K562 (cell line): ENCODE measurements around the gene TBC1D1. TPM values are rescaled to one million over a fixed set of nuclear protein-coding genes. Genes with fewer than 3 reads are reported as not detected.

Source experiments
- ATAC-seq: fragments of 200-7000 bp; cut with Tn5 transposase; 3 replicates; pipeline ENCODE4 v1.9.1; 2020; ENCODE audit warnings: moderate library complexity
- BruUV-seq: library from RNA; stranded (reverse); fragments of 400-500 nt; replicated peaks from 2 replicates; lab custom pipeline; 2021; lab: Mats Ljungman, UMichigan
- CTCF ChIA-PET: fragments of 300-600 bp; formaldehyde crosslinking; extraction: SDS; loops from one replicate; lab custom pipeline; 2021; ENCODE audit warnings: low intra/inter-chr PET ratio; lab: Yijun Ruan, JAX
- POLR2A ChIA-PET: fragments of 300-600, 350-650 bp; sonication (Branson Sonifier 250); formaldehyde crosslinking; extraction: SDS; loops from one replicate; lab custom pipeline; 2021; ENCODE audit warnings: antibody characterized with exemption, inconsistent platforms; lab: Yijun Ruan, JAX
- DNase-seq, 4 experiments: peaks; one replicate each; pipeline versions ENCODE4 v3.0.0 to v3.0.0-alpha.2; 2011 to 2018; ENCODE audit warnings: low spot score in 3 of 4, mixed read lengths in 3 of 4; ENCODE audit errors: extremely low read depth in 1 of 4
- FAIRE-seq: peaks from 2 replicates; lab custom pipeline; 2011; peaks lifted over from hg19 to GRCh38; lab: Jason Lieb, UNC
- H2AFZ ChIP-seq: 2 replicates; pipeline ENCODE4 v1.6.0; 2011; ENCODE audit warnings: low read depth, low read length, control low read depth, inconsistent platforms
- H3K27ac ChIP-seq: fragments of 200-600 bp; 3 replicates; pipeline ENCODE4 v1.8.0; 2011; ENCODE audit warnings: low read depth, mild to moderate bottlenecking, control low read depth, inconsistent platforms, low read length, moderate library complexity, mixed read lengths; ENCODE audit errors: extremely low read depth
- H3K27me3 ChIP-seq, 2 experiments: fragments of 300-600 bp in 1 of 2; 2 replicates in 1 of 2; 3 replicates in 1 of 2; pipeline versions ENCODE4 v1.6.0 to v1.8.0; 2011; ENCODE audit warnings: inconsistent platforms in 2 of 2, low read length in 2 of 2, mild to moderate bottlenecking in 1 of 2, mixed read lengths in 1 of 2, moderate library complexity in 1 of 2; ENCODE audit not compliant: control insufficient read depth in 2 of 2, insufficient read depth in 2 of 2
- H3K36me3 ChIP-seq: fragments of 300-600 bp; 3 replicates; pipeline ENCODE4 v1.8.0; 2011; ENCODE audit warnings: mild to moderate bottlenecking, low read length, inconsistent platforms; ENCODE audit not compliant: control insufficient read depth, insufficient read depth
- H3K4me1 ChIP-seq, 2 experiments: fragments of 200-600 bp in 1 of 2; replicated peaks in 1 of 2; 2 replicates in 1 of 2; 3 replicates in 1 of 2; pipeline versions ENCODE4 v1.5.1 to v1.8.0; 2011; ENCODE audit warnings: inconsistent platforms in 2 of 2, low read length in 2 of 2, mild to moderate bottlenecking in 1 of 2, mixed read lengths in 1 of 2, moderate library complexity in 1 of 2; ENCODE audit not compliant: control insufficient read depth in 2 of 2, insufficient read depth in 2 of 2
- H3K4me2 ChIP-seq: 2 replicates; pipeline ENCODE4 v1.6.1; 2011; ENCODE audit warnings: low read length, control low read depth, inconsistent platforms, mixed read lengths; ENCODE audit not compliant: insufficient read depth
- H3K4me3 ChIP-seq: fragments of 200-600 bp; sonication (generic), shearing (Covaris generic); 2 replicates; pipeline ENCODE4 v1.5.1; 2016; ENCODE audit warnings: control low read depth, inconsistent platforms
- H3K79me2 ChIP-seq: fragments of 200-600 bp; 3 replicates; pipeline ENCODE4 v1.8.0; 2011; ENCODE audit warnings: low read length, inconsistent platforms; ENCODE audit not compliant: control insufficient read depth, insufficient read depth
- H3K9ac ChIP-seq, 2 experiments: 2 replicates each; pipeline versions ENCODE4 v1.6.0 to v1.6.1; 2011; ENCODE audit warnings: low read depth in 2 of 2, low read length in 2 of 2, control low read depth in 1 of 2, inconsistent platforms in 1 of 2, mild to moderate bottlenecking in 1 of 2, mixed read lengths in 1 of 2; ENCODE audit not compliant: insufficient read depth in 1 of 2
- H3K9me1 ChIP-seq: one replicate; pipeline ENCODE4 v1.6.0; 2011; ENCODE audit warnings: inconsistent platforms, mild to moderate bottlenecking, low read length, moderate library complexity; ENCODE audit not compliant: control insufficient read depth, insufficient read depth
- H3K9me3 ChIP-seq: replicated peaks from 2 replicates; pipeline ENCODE4 v1.5.1; 2011; ENCODE audit warnings: low read depth, low read length, inconsistent platforms; ENCODE audit not compliant: control insufficient read depth, insufficient read depth
- H4K20me1 ChIP-seq: replicated peaks from 2 replicates; pipeline ENCODE4 v1.6.1; 2011; ENCODE audit warnings: low read length, inconsistent platforms, mixed read lengths; ENCODE audit not compliant: control insufficient read depth, insufficient read depth
- ARID2 ChIP-seq: fragments of 450-650 bp; IDR thresholded peaks from 2 replicates; pipeline ENCODE4 v1.6.1; 2017; ENCODE audit warnings: antibody characterized with exemption, mild to moderate bottlenecking
- BACH1 ChIP-seq: fragments of 200-800 bp; sonication (Bioruptor generic); IDR thresholded peaks from 2 replicates; pipeline ENCODE4 v1.6.1; 2016; ENCODE audit warnings: missing genetic modification characterization, missing compliant biosample characterization
- BMI1 ChIP-seq: fragments of 150-350 bp; IDR thresholded peaks from 2 replicates; pipeline ENCODE4 v1.6.1; 2014; ENCODE audit warnings: low read length
- CAMTA2 ChIP-seq: fragments of 250-450 bp; sonication (Bioruptor Pico); conservative IDR thresholded peaks from 2 replicates; pipeline ENCODE4 v1.5.1; 2022
- DACH1 ChIP-seq: fragments of 450-650 bp; IDR thresholded peaks from 2 replicates; pipeline ENCODE4 v1.6.1; 2018; ENCODE audit not compliant: partially characterized antibody
- HDAC8 ChIP-seq: fragments of 450-650 bp; IDR thresholded peaks from 2 replicates; pipeline ENCODE4 v1.6.1; 2016; ENCODE audit warnings: mild to moderate bottlenecking, missing genetic modification characterization, moderate library complexity, missing compliant biosample characterization
- NR4A1 ChIP-seq, 2 experiments: fragments of 250-450 bp in 1 of 2; fragments of 450-650 bp in 1 of 2; sonication (Bioruptor Pico) in 1 of 2; IDR thresholded peaks; 2 replicates each; pipeline versions ENCODE4 v1.4.0 to v1.6.1; 2016 to 2020; ENCODE audit warnings: mild to moderate bottlenecking in 2 of 2, missing compliant biosample characterization in 1 of 2, missing genetic modification characterization in 1 of 2, moderate library complexity in 1 of 2
- PYGO2 ChIP-seq: fragments of 450-650 bp; IDR thresholded peaks from 2 replicates; pipeline ENCODE4 v1.6.1; 2016; ENCODE audit warnings: mild to moderate bottlenecking, missing genetic modification characterization, moderate library complexity, missing compliant biosample characterization
- RBM39 ChIP-seq: fragments of 200-400 bp; formaldehyde crosslinking; optimal IDR thresholded peaks from 2 replicates; pipeline ENCODE3; 2018; ENCODE audit warnings: low read depth, low read length
- ZC3H11A ChIP-seq: IDR thresholded peaks from 2 replicates; pipeline ENCODE4 v1.6.1; 2012; ENCODE audit warnings: low read depth, low read length, improper control_type of control experiment
- ZNF184 ChIP-seq: sonication (generic); formaldehyde crosslinking; IDR thresholded peaks from 2 replicates; pipeline ENCODE4 v1.5.0; 2020; ENCODE audit warnings: missing genetic modification reagents
- WGBS: fragments of 100-300 bp; shearing (Covaris generic); methylation state at CpG from one replicate; pipeline ENCODE4 v1.1.6; 2016; ENCODE audit warnings: low coverage, mixed read lengths; ENCODE audit not compliant: insufficient coverage; ENCODE audit errors: missing lambda C conversion rate; 5-methylcytosine and 5-hydroxymethylcytosine counted together
- in situ Hi-C: fragments of 300-500 bp; cut with MboI; formaldehyde crosslinking; loops from 4 replicates; pipeline ENCODE4 v1.15.0; 2018; ENCODE audit warnings: inconsistent platforms, mixed read lengths
- intact Hi-C: fragments of 100-400 bp; cut with micrococcal nuclease; formaldehyde crosslinking; loops from 2 replicates; pipeline ENCODE4 v1.14.2; 2022
- polyA plus RNA-seq, 8 experiments: library from polyadenylated mRNA; depleted of rRNA in 4 of 8; stranded (reverse) in 5 of 8; unstranded in 3 of 8; fragments of >200 nt; fragmentation: Nextera tagmentation in 2 of 8; fragmentation: Illumina TruSeq in 1 of 8; extraction: Ambion mirVana in 2 of 8; extraction: Trizol in 1 of 8; gene quantifications; 2 replicates each; pipeline versions ENCODE4 v1.2.1 to v1.2.3, GENCODE V29; 2011 to 2014; ENCODE audit warnings: inconsistent platforms in 1 of 8, missing spikeins in 1 of 8
- total RNA-seq, 7 experiments: library from RNA; depleted of rRNA in 6 of 7; stranded (reverse); fragments of >200 nt in 6 of 7; fragmentation: Illumina TruSeq in 2 of 7; extraction: Trizol in 2 of 7; gene quantifications; 2 replicates each; pipeline versions ENCODE4 v1.2.1 to v1.2.3, GENCODE V29; 2011 to 2021; ENCODE audit warnings: low replicate concordance in 1 of 7
- TF ChIP-seq, protein P1 (sequence below): IDR thresholded peaks from 2 replicates; pipeline ENCODE4 v1.6.1; 2016; ENCODE audit warnings: missing genetic modification characterization, missing compliant biosample characterization
- TF ChIP-seq, protein P2 (sequence below): fragments of 450-650 bp; formaldehyde crosslinking; IDR thresholded peaks from 2 replicates; pipeline ENCODE4 v1.4.0; 2020; ENCODE audit warnings: mild to moderate bottlenecking, moderate library complexity
- TF ChIP-seq, protein P3 (sequence below): fragments of 250-450 bp; sonication (Bioruptor Pico); IDR thresholded peaks from 2 replicates; pipeline ENCODE4 v1.8.0; 2021; ENCODE audit warnings: mild to moderate bottlenecking, moderate library complexity
- TF ChIP-seq, protein P4 (sequence below): fragments of 250-450 bp; sonication (Bioruptor Pico); IDR thresholded peaks from 2 replicates; pipeline ENCODE4 v1.8.0; 2021; ENCODE audit warnings: borderline replicate concordance, mild to moderate bottlenecking, moderate library complexity; ENCODE audit not compliant: poor library complexity, severe bottlenecking

TBC1D1 gene
- total and polyA plus RNA-seq, 9 of the 15 experiments (the other 6 are each of a cell fraction or from before 2014, with no cell fraction given) = 0.59 to 14.2 (median 8.8) TPM

DNA sequence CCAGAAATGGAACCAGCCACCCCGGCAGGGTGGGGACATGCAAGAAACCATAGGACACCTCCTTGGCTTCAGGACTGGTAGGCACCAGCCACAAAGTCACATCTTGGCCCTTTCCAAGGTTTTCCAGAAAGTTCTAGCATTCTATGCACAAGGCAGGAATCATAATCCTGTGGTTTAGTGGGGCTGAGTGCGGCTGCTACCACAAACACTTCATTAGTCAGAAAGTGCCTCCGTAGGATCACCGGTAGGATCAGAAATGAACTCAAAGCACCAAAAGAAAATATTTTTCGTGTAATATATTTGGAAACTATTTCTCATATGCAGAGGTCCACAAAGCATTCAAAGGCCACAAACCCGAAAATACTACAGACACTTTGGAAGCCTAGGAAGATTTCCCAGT is 261.0 kb downstream of the TBC1D1 start (continued):
- TF ChIP-seq, protein P1, sequence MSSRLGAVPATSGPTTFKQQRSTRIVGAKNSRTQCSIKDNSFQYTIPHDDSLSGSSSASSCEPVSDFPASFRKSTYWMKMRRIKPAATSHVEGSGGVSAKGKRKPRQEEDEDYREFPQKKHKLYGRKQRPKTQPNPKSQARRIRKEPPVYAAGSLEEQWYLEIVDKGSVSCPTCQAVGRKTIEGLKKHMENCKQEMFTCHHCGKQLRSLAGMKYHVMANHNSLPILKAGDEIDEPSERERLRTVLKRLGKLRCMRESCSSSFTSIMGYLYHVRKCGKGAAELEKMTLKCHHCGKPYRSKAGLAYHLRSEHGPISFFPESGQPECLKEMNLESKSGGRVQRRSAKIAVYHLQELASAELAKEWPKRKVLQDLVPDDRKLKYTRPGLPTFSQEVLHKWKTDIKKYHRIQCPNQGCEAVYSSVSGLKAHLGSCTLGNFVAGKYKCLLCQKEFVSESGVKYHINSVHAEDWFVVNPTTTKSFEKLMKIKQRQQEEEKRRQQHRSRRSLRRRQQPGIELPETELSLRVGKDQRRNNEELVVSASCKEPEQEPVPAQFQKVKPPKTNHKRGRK = no peak
- TF ChIP-seq ARID2 (no peak), CAMTA2 (CRISPR knock-in tag) (no peak)

DNA sequence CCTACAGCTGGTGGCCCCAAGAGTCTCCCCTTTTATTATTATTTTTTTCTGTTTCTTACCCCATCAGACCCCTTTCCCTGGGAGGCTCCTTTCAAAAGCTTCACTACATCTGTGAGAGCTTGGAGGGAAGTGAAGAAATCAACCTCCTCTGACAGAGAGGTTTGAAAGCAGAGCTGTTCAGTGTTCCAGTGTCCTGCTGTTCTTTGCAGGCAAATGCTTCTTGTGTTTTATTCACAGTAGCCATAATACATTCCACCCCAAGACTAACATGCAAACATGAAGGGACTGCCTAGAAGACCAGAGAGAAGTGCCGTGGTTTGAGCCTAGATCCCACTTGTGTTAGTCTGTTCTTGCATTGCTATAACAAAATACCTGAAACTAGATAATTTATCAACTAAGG is 261.4 kb downstream of the TBC1D1 start:
- Histone ChIP-seq H3K27ac (no peak overlapping the region), H3K4me1 (peaks cover under 1 to 5% of the 10 kb centered on the region in 2 experiments; a peak in 3 of 5 replicates), H3K27me3 (peaks cover 6 to 21% of the 10 kb centered on the region in 2 experiments; a peak in 3 of 5 replicates), H2AFZ (no peak overlapping the region), H3K9ac (no peak overlapping the region), H3K9me1 (no peaks in the 10 kb centered on the region), H3K36me3 (no peaks in the 10 kb centered on the region), H3K79me2 (no peaks in the 10 kb centered on the region), H3K9me3 (no peaks in the 10 kb centered on the region), H3K4me2 (no peak overlapping the region), H4K20me1 (no peaks in the 10 kb centered on the region), H3K4me3 (no peak overlapping the region)
- no TSS peak for BruUV-seq
- WGBS = 8% methylated on average over 1 of the region's 1 CpG
- no peak for FAIRE-seq
- ChIA-PET POLR2A (interaction anchor here (0.9 to 1.0 kb wide), 2 partner anchors 9 to 33 kb away, joined by 3 read pairs; no protein-coding TSS in a partner anchor), CTCF (no interaction called here)
- intact Hi-C loops (no loop called here), in situ Hi-C loops (no loop called here)
- no peak for DNase-seq
- no peak for ATAC-seq
- TF ChIP-seq NR4A1 (CRISPR knock-in tag; IDR thresholded peaks at IDR 0.05) = no peak
- TF ChIP-seq NR4A1 (tag; IDR thresholded peaks at IDR 0.05) = no peak
- no peak for TF ChIP-seq BMI1
- TF ChIP-seq, protein P2, sequence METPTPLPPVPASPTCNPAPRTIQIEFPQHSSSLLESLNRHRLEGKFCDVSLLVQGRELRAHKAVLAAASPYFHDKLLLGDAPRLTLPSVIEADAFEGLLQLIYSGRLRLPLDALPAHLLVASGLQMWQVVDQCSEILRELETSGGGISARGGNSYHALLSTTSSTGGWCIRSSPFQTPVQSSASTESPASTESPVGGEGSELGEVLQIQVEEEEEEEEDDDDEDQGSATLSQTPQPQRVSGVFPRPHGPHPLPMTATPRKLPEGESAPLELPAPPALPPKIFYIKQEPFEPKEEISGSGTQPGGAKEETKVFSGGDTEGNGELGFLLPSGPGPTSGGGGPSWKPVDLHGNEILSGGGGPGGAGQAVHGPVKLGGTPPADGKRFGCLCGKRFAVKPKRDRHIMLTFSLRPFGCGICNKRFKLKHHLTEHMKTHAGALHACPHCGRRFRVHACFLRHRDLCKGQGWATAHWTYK (CRISPR knock-in tag) = no peak
- TF ChIP-seq BACH1 (tag) = no peak
- no peak for TF ChIP-seq PYGO2 (tag)
- TF ChIP-seq RBM39 = no peak
- TF ChIP-seq HDAC8 (tag) = no peak
- TF ChIP-seq, protein P3, sequence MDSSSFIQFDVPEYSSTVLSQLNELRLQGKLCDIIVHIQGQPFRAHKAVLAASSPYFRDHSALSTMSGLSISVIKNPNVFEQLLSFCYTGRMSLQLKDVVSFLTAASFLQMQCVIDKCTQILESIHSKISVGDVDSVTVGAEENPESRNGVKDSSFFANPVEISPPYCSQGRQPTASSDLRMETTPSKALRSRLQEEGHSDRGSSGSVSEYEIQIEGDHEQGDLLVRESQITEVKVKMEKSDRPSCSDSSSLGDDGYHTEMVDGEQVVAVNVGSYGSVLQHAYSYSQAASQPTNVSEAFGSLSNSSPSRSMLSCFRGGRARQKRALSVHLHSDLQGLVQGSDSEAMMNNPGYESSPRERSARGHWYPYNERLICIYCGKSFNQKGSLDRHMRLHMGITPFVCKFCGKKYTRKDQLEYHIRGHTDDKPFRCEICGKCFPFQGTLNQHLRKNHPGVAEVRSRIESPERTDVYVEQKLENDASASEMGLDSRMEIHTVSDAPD (CRISPR knock-in tag) = no peak
- TF ChIP-seq DACH1 = no peak
- TF ChIP-seq, protein P4, sequence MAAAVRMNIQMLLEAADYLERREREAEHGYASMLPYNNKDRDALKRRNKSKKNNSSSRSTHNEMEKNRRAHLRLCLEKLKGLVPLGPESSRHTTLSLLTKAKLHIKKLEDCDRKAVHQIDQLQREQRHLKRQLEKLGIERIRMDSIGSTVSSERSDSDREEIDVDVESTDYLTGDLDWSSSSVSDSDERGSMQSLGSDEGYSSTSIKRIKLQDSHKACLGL = no peak
- TF ChIP-seq ZNF184 (CRISPR knock-in tag) = no peak
- no peak for TF ChIP-seq ZC3H11A
